ENCODE results near the gene CNTN1.
"Not testable (repeated sequence)": the region's sequence is repeated elsewhere in the genome, so short reads cannot be mapped to it uniquely, and the experiment has no call there.

Gene CNTN1

GRCh38 chr12:41053046-41053445 is 360.8 kb downstream of the CNTN1 start:
- no peak for DNase-seq

GRCh38 chr12:41055875-41056577 is 363.8 kb downstream of the CNTN1 start:
- DNase-seq, result no peak

- no peak for DNase-seq
These were observed 366.0 kb downstream of the CNTN1 start for GRCh38 chr12:41058266-41058665.

- no peak for DNase-seq
These were observed 369.0 kb downstream of the CNTN1 start for GRCh38 chr12:41061192-41061591.

- DNase-seq, result no peak
These were observed 372.2 kb downstream of the CNTN1 start for GRCh38 chr12:41064411-41064810.

- DNase-seq, result no peak
These were observed 375.9 kb downstream of the CNTN1 start for GRCh38 chr12:41067941-41068645.

- DNase-seq, result no peak
These were observed 381.6 kb downstream of the CNTN1 start for GRCh38 chr12:41073633-41074472.

- no peak for DNase-seq
These were observed 382.2 kb downstream of the CNTN1 start for GRCh38 chr12:41074473-41074769.

- DNase-seq, result no peak
These were observed 383.9 kb downstream of the CNTN1 start for GRCh38 chr12:41076114-41076513.

GRCh38 chr12:41081241-41081640 is 389.0 kb downstream of the CNTN1 start:
- not testable (repeated sequence) for DNase-seq

- no peak for DNase-seq
These were observed 397.2 kb downstream of the CNTN1 start for GRCh38 chr12:41089438-41089837.

- DNase-seq, result no peak
These were observed 399.9 kb downstream of the CNTN1 start for GRCh38 chr12:41092115-41092514.

- DNase-seq, result no peak
These were observed 404.6 kb downstream of the CNTN1 start for GRCh38 chr12:41096797-41097196.

- no peak for DNase-seq
These were observed 408.3 kb downstream of the CNTN1 start for GRCh38 chr12:41100572-41100971.

GRCh38 chr12:41101806-41102205 is 409.6 kb downstream of the CNTN1 start:
- DNase-seq, result no peak

- no peak for DNase-seq
These were observed 411.4 kb downstream of the CNTN1 start for GRCh38 chr12:41103614-41104013.

GRCh38 chr12:41106315-41106714 is 414.1 kb downstream of the CNTN1 start:
- DNase-seq, result no peak

GRCh38 chr12:41108032-41108431 is 415.8 kb downstream of the CNTN1 start:
- DNase-seq, result no peak

- DNase-seq, result no peak
These were observed 420.7 kb downstream of the CNTN1 start for GRCh38 chr12:41112903-41113302.

GRCh38 chr12:41120211-41120610 is 428.0 kb downstream of the CNTN1 start:
- no peak for DNase-seq

GRCh38 chr12:41121374-41121773 is 429.1 kb downstream of the CNTN1 start:
- DNase-seq, result no peak
